Measurements from ENCODE around the gene KRT1.

GRCh38 chr12:52696588-52696987 is 16.4 kb upstream of the KRT1 start:
- TF ChIP-seq, protein P1, sequence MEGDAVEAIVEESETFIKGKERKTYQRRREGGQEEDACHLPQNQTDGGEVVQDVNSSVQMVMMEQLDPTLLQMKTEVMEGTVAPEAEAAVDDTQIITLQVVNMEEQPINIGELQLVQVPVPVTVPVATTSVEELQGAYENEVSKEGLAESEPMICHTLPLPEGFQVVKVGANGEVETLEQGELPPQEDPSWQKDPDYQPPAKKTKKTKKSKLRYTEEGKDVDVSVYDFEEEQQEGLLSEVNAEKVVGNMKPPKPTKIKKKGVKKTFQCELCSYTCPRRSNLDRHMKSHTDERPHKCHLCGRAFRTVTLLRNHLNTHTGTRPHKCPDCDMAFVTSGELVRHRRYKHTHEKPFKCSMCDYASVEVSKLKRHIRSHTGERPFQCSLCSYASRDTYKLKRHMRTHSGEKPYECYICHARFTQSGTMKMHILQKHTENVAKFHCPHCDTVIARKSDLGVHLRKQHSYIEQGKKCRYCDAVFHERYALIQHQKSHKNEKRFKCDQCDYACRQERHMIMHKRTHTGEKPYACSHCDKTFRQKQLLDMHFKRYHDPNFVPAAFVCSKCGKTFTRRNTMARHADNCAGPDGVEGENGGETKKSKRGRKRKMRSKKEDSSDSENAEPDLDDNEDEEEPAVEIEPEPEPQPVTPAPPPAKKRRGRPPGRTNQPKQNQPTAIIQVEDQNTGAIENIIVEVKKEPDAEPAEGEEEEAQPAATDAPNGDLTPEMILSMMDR (conservative IDR thresholded peaks at IDR 0.05 in 1 of 2, IDR thresholded peaks at IDR 0.05 in 1 of 2; ENCODE audit: low read depth in 1 of 2, low read length in 2 of 2), result no peak
- TF ChIP-seq EZH2 (IDR thresholded peaks at IDR 0.05; ENCODE audit: low read length, missing control alignments), result no peak

Measured in fibroblast of lung (primary cell).